NOMO-1 (cell line): ENCODE results near the gene SCN3B.

Source experiments
- DNase-seq, 2 experiments: peaks; one replicate each; lab custom pipeline; 2025; ENCODE audit not compliant: unreplicated experiment in 2 of 2; lab: John Stamatoyannopoulos, UW

SCN3B gene

GRCh38 chr11:123601136-123601535 lies 53.3 kb downstream of the SCN3B start:
- DNase-seq, result no peak

- no peak for DNase-seq
These were observed 56.6 kb downstream of the SCN3B start for GRCh38 chr11:123597859-123598258.

- DNase-seq, result no peak
These were observed 59.5 kb downstream of the SCN3B start for GRCh38 chr11:123594921-123595320.

- no peak for DNase-seq
These were observed 60.1 kb downstream of the SCN3B start for GRCh38 chr11:123594188-123594901.

GRCh38 chr11:123593570-123593969 lies 60.9 kb downstream of the SCN3B start:
- DNase-seq, result no peak

- no peak for DNase-seq
These were observed 64.0 kb downstream of the SCN3B start for GRCh38 chr11:123590296-123590912.

GRCh38 chr11:123588864-123589262 lies 65.6 kb downstream of the SCN3B start:
- DNase-seq, result no peak

GRCh38 chr11:123588117-123588863 lies 66.1 kb downstream of the SCN3B start:
- DNase-seq, result no peak

GRCh38 chr11:123587559-123587958 lies 66.9 kb downstream of the SCN3B start:
- no peak for DNase-seq

GRCh38 chr11:123587044-123587443 lies 67.4 kb downstream of the SCN3B start:
- DNase-seq, result no peak

- DNase-seq, result no peak
These were observed 67.9 kb downstream of the SCN3B start for GRCh38 chr11:123586568-123586967.

GRCh38 chr11:123585706-123586105 lies 68.7 kb downstream of the SCN3B start:
- DNase-seq, result no peak

- DNase-seq, result no peak
These were observed 69.2 kb downstream of the SCN3B start for GRCh38 chr11:123585206-123585605.

- DNase-seq, result no peak
These were observed 69.7 kb downstream of the SCN3B start for GRCh38 chr11:123584737-123585136.

GRCh38 chr11:123584186-123584585 lies 70.2 kb downstream of the SCN3B start:
- DNase-seq, result no peak

- DNase-seq, result no peak
These were observed 71.4 kb downstream of the SCN3B start for GRCh38 chr11:123582992-123583504.

GRCh38 chr11:123581651-123582399 lies 72.6 kb downstream of the SCN3B start:
- DNase-seq, result no peak

- no peak for DNase-seq
These were observed 73.7 kb downstream of the SCN3B start for GRCh38 chr11:123580557-123581275.

- DNase-seq, result no peak
These were observed 74.3 kb downstream of the SCN3B start for GRCh38 chr11:123580137-123580536.

- DNase-seq, result no peak
These were observed 75.0 kb downstream of the SCN3B start for GRCh38 chr11:123579482-123579812.
